Kidney (tissue), 14 donors: Measurements from ENCODE around the gene MLEC. TPM values are rescaled to one million over a fixed set of nuclear protein-coding genes. Genes with fewer than 3 reads are reported as not detected.

Experiments
- DNase-seq, 5 donors: peaks; one replicate each; pipeline ENCODE4 v3.0.0-alpha.2; 2013 to 2020
- FAIRE-seq: peaks from 2 replicates; lab custom pipeline; 2012; peaks lifted over from hg19 to GRCh38; lab: Jason Lieb, UNC
- H3K27ac ChIP-seq, 2 donors: one replicate each; pipeline ENCODE4 v1.7.0; 2013; ENCODE audit warnings: low read depth in 2 of 2, low read length in 2 of 2, inconsistent platforms in 1 of 2
- H3K27me3 ChIP-seq: one replicate; pipeline ENCODE4 v1.7.1; 2013; ENCODE audit warnings: low read length, inconsistent platforms; ENCODE audit not compliant: control insufficient read depth, insufficient read depth
- H3K36me3 ChIP-seq, 3 donors: one replicate each; pipeline versions ENCODE4 v1.7.0 to v1.7.1; 2013; ENCODE audit warnings: low read length in 3 of 3, control low read depth in 1 of 3, inconsistent platforms in 1 of 3; ENCODE audit not compliant: insufficient read depth in 3 of 3, control insufficient read depth in 2 of 3
- H3K4me1 ChIP-seq, 3 donors: one replicate each; pipeline versions ENCODE4 v1.7.0 to v1.7.1; 2013; ENCODE audit warnings: low read length in 3 of 3, inconsistent platforms in 1 of 3, low read depth in 1 of 3; ENCODE audit not compliant: control insufficient read depth in 2 of 3, insufficient read depth in 2 of 3
- H3K4me3 ChIP-seq, 3 donors: one replicate each; pipeline versions ENCODE4 v1.7.0 to v1.8.1; 2013; ENCODE audit warnings: low read length in 3 of 3, control low read depth in 1 of 3, inconsistent platforms in 1 of 3
- H3K9ac ChIP-seq, 3 donors: one replicate each; pipeline versions ENCODE4 v1.7.0 to v1.7.1; 2013; ENCODE audit warnings: low read length in 3 of 3, control low read depth in 1 of 3, inconsistent platforms in 1 of 3
- H3K9me3 ChIP-seq, 3 donors: one replicate each; pipeline versions ENCODE4 v1.7.0 to v1.7.1; 2013; ENCODE audit warnings: low read length in 3 of 3, control low read depth in 1 of 3, inconsistent platforms in 1 of 3; ENCODE audit not compliant: control insufficient read depth in 2 of 3, insufficient read depth in 1 of 3
- CTCF ChIP-seq: IDR thresholded peaks from 3 replicates; pipeline ENCODE4 v1.5.1; 2012; ENCODE audit warnings: mild to moderate bottlenecking, moderate library complexity, borderline replicate concordance; ENCODE audit not compliant: insufficient read depth; ENCODE audit errors: extremely low read depth
- intact Hi-C: fragments of 100-400 bp; cut with DNase I; formaldehyde crosslinking; loops from one replicate; pipeline ENCODE4 v1.11.1; 2022
- polyA plus RNA-seq: library from polyadenylated mRNA; stranded (reverse); fragments of 350-450 nt; fragmentation: Illumina TruSeq; extraction: RNeasy Lipid Tissue Mini Kit (QIAGEN cat#74804); gene quantifications from one replicate; pipeline ENCODE4 v1.2.3, GENCODE V29; 2014; ENCODE audit warnings: low read depth, low replicate concordance; ENCODE audit not compliant: insufficient read depth
- total RNA-seq: library from RNA; stranded (reverse); fragmentation: NEBNext Ultra II Directional; extraction: Animal tissue kit (Norgen Biotek cat#: 25700); gene quantifications from one replicate; pipeline ENCODE4 v1.2.1, GENCODE V29; 2021
- donor health status: control.
- donor health status: control.
- donor health status: control.
- donor health status: control.
- donor health status: control.
- donor health status: DM: yes; HTN: yes; CAD: no.
- donor health status: Normal renal cell carcinoma (clear cell type).

Gene MLEC
- total and polyA plus RNA-seq, 2 donors from 2014 or later: 60.3 to 146 TPM

DNA sequence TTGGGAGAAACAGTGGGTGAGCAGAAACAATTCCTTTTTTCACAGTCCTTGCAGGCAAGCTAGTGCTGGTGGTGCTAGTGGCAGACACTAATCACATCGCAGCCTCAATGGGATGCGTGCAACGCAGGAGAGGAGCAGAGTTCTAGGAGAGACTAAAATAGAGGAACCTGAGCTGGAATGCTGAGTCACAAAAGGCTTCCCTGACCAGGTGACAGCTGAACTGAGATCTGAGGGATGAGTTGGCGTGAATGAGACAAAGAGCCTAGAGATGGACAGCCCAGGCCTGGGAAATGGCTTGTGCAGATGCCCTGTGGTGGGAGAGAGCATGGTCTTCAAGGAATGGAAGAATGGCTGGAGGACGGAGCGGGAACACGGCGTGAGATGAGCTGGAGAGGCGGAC is 64.4 kb downstream of the MLEC start:
- H3K27me3 ChIP-seq: no peaks in the 10 kb centered on the region
- H3K27ac ChIP-seq: no peak overlapping the region
- intact Hi-C loops: no loop called here
- FAIRE-seq (no peak), DNase-seq (no peak)
- H3K4me1 ChIP-seq: no peaks in the 10 kb centered on the region
- no peak overlapping the region for H3K9ac ChIP-seq
- no peak for TF ChIP-seq CTCF
- H3K9me3 ChIP-seq: no peaks in the 10 kb centered on the region
- H3K36me3 ChIP-seq: no peaks in the 10 kb centered on the region
- H3K4me3 ChIP-seq: no peak overlapping the region

Other genes with a start within 250 kb of the MLEC start
- gene COX6A1, start 249.0 kb upstream of the MLEC start, total RNA-seq: 331 TPM
- 1,697 TPM for gene COX6A1, start 249.0 kb upstream of the MLEC start, polyA plus RNA-seq
- gene TRIAP1, start 240.8 kb upstream of the MLEC start, total RNA-seq: 15.6 TPM
- 28.2 TPM for gene TRIAP1, start 240.8 kb upstream of the MLEC start, polyA plus RNA-seq
- 39.4 TPM for gene GATC, start 240.7 kb upstream of the MLEC start, total RNA-seq
- gene GATC, start 240.7 kb upstream of the MLEC start, polyA plus RNA-seq: 13.7 TPM
- 144 TPM for gene SRSF9, start 217.4 kb upstream of the MLEC start, total RNA-seq
- gene SRSF9, start 217.4 kb upstream of the MLEC start, polyA plus RNA-seq: 151 TPM
- 258 TPM for gene DYNLL1, start 191.0 kb upstream of the MLEC start, total RNA-seq
- 757 TPM for gene DYNLL1, start 191.0 kb upstream of the MLEC start, polyA plus RNA-seq
- gene COQ5, start 158.0 kb upstream of the MLEC start, total RNA-seq: 26.5 TPM
- gene COQ5, start 158.0 kb upstream of the MLEC start, polyA plus RNA-seq: 60.8 TPM
- 229 TPM for gene RNF10, start 152.8 kb upstream of the MLEC start, total RNA-seq
- gene RNF10, start 152.8 kb upstream of the MLEC start, polyA plus RNA-seq: 220 TPM
- gene POP5, start 105.7 kb upstream of the MLEC start, total RNA-seq: 50.0 TPM
- 111 TPM for gene POP5, start 105.7 kb upstream of the MLEC start, polyA plus RNA-seq
- gene CABP1, start 46.5 kb upstream of the MLEC start, total RNA-seq: 2.0 TPM
- gene CABP1, start 46.5 kb upstream of the MLEC start, polyA plus RNA-seq: 24.1 TPM
- gene UNC119B, start 23.3 kb downstream of the MLEC start, total RNA-seq: 44.5 TPM
- gene UNC119B, start 23.3 kb downstream of the MLEC start, polyA plus RNA-seq: 29.4 TPM
- gene ACADS, start 38.7 kb downstream of the MLEC start, total RNA-seq: 24.4 TPM
- 133 TPM for gene ACADS, start 38.7 kb downstream of the MLEC start, polyA plus RNA-seq
- gene SPPL3, start 217.2 kb downstream of the MLEC start, total RNA-seq: 51.9 TPM
- gene SPPL3, start 217.2 kb downstream of the MLEC start, polyA plus RNA-seq: 23.8 TPM